HG02870 (cell line): ENCODE measurements around the gene HES1.

Experiments
- ATAC-seq: cut with Tn5 transposase; IDR thresholded peaks from one replicate; pipeline ENCODE4 v1.9.1; 2021; ENCODE audit warnings: mild to moderate bottlenecking, moderate library complexity; ENCODE audit not compliant: unreplicated experiment

Gene HES1

GRCh38 chr3:194101592-194102432 is 34.1 kb upstream of the HES1 start:
- ATAC-seq = peak; percentile 5

GRCh38 chr3:194102436-194102835 is 33.5 kb upstream of the HES1 start:
- no peak for ATAC-seq

GRCh38 chr3:194103505-194103904 is 32.4 kb upstream of the HES1 start:
- no peak for ATAC-seq

GRCh38 chr3:194103983-194104751 is 31.8 kb upstream of the HES1 start:
- no peak for ATAC-seq

GRCh38 chr3:194105292-194105691 is 30.7 kb upstream of the HES1 start:
- ATAC-seq = no peak

- no peak for ATAC-seq
Measured at GRCh38 chr3:194107107-194107506, 28.8 kb upstream of the HES1 start.

- ATAC-seq = no peak
Measured at GRCh38 chr3:194109192-194109863, 26.6 kb upstream of the HES1 start.

GRCh38 chr3:194110483-194110882 is 25.5 kb upstream of the HES1 start:
- ATAC-seq = no peak

GRCh38 chr3:194111336-194111735 is 24.6 kb upstream of the HES1 start:
- no peak for ATAC-seq

GRCh38 chr3:194112120-194113106 is 23.5 kb upstream of the HES1 start:
- no peak for ATAC-seq

- ATAC-seq = no peak
Measured at GRCh38 chr3:194114123-194114522, 21.8 kb upstream of the HES1 start.

GRCh38 chr3:194117104-194117845 is 18.7 kb upstream of the HES1 start:
- ATAC-seq = no peak

- ATAC-seq = no peak
Measured at GRCh38 chr3:194118920-194119319, 17.0 kb upstream of the HES1 start.

GRCh38 chr3:194119831-194120590 is 15.9 kb upstream of the HES1 start:
- no peak for ATAC-seq

GRCh38 chr3:194120789-194121770 is 14.9 kb upstream of the HES1 start:
- ATAC-seq = no peak

- ATAC-seq = no peak
Measured at GRCh38 chr3:194121891-194122631, 13.9 kb upstream of the HES1 start.

GRCh38 chr3:194123726-194124125 is 12.2 kb upstream of the HES1 start:
- no peak for ATAC-seq
